ENCODE results near the gene SHC3. TPM values are rescaled to one million over a fixed set of nuclear protein-coding genes. Genes with fewer than 3 reads are reported as not detected.

The SHC3 gene
- total and polyA plus RNA-seq, 2 of the 4 experiments (the other 2 are of a cell fraction): 4.5 to 13.3 TPM

DNA sequence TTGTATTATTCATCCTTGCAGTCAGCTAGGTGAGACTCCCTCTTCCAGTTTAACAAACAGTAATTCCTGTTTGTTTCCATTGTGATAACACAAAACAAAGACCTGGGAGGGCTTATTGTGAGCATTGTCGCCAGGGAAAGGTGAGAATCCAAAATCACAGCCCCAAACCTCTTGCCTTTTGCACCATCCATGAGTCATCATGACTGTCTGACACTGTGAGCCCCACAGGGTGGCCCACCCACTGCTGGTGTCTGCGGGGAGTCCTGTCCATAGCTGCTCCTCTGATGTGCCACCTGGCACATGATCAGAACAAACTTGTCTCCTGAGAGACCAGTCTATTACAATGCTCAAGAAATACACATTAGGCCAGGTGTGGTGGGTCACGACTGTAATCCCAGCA, 221.1 kb downstream of the SHC3 start:
- DNase-seq: no peak
- H2BK15ac ChIP-seq (ENCODE audit: low read depth, low read length): no peak overlapping the region
- H3K4me1 ChIP-seq (ENCODE audit: control insufficient read depth, insufficient read depth, low read length): peaks cover 10% of the 10 kb centered on the region; the same call in 1 of the 2 replicates
- H3K4ac ChIP-seq (ENCODE audit: low read depth, low read length): no peak overlapping the region
- H3K23ac ChIP-seq (ENCODE audit: low read depth, low read length): no peak overlapping the region
- H3K36me3 ChIP-seq (ENCODE audit: control insufficient read depth, insufficient read depth, low read length): no peaks in the 10 kb centered on the region
- ATAC-seq (ENCODE audit: low read depth): no peak
- H2AFZ ChIP-seq (replicated peaks; ENCODE audit: low read length, poor library complexity): no peak overlapping the region
- H4K5ac ChIP-seq (ENCODE audit: low read depth, low read length): no peak overlapping the region
- ChIA-PET CTCF (interaction anchor here (0.5 kb wide), 1 partner anchor 53 kb away, joined by 8 read pairs; no protein-coding TSS in a partner anchor), POLR2A (ENCODE audit: unreplicated experiment) (no interaction called here)
- 75% methylated on average over 1 of the region's 3 CpGs; no CpG with 5 or more reads in 1 of the 2 experiments for WGBS, 2 experiments (ENCODE audit: extremely low coverage in 2 of 2, insufficient read length in 1 of 2)
- dilution Hi-C loops (cut with HindIII; ENCODE audit: low sequenced_read_pairs, unreplicated experiment) (no loop called here), in situ Hi-C loops (cut with MboI; ENCODE audit: low sequenced_read_pairs) (no loop called here), intact Hi-C loops (cut with micrococcal nuclease) (no loop called here)
- no peak overlapping the region for H3K14ac ChIP-seq (replicated peaks; ENCODE audit: low read depth, low read length)
- BruUV-seq (replicated peaks): no TSS peak
- H3K4me3 ChIP-seq (ENCODE audit: insufficient read depth, low read depth, low read length): no peak overlapping the region
- no peak overlapping the region for H2BK120ac ChIP-seq (ENCODE audit: low read depth, low read length)
- no peak overlapping the region for H3K9ac ChIP-seq (ENCODE audit: low read depth, low read length)
- no peak overlapping the region for H4K91ac ChIP-seq (ENCODE audit: insufficient read depth, low read depth, low read length)
- no peak overlapping the region for H3K4me2 ChIP-seq (ENCODE audit: low read depth, low read length)
- H4K20me1 ChIP-seq (ENCODE audit: insufficient read depth, low read length): no peaks in the 10 kb centered on the region
- H2BK20ac ChIP-seq (ENCODE audit: low read depth, low read length): no peak overlapping the region
- H3K27ac ChIP-seq (ENCODE audit: insufficient read depth, low read length): no peak overlapping the region
- H3K18ac ChIP-seq (ENCODE audit: low read depth, low read length): no peak overlapping the region
- 0 out of 2 replicates have a peak, but pooled peaks cover 2% of the 10 kb centered on the region for H3K9me3 ChIP-seq (ENCODE audit: control insufficient read depth, insufficient read depth, low read length)
- no peak for TF ChIP-seq RCOR1 (IDR thresholded peaks at IDR 0.05; ENCODE audit: insufficient replicate concordance, low read length)
- TF ChIP-seq FOS (IDR thresholded peaks at IDR 0.05; ENCODE audit: low read depth, low read length): no peak
- TF ChIP-seq, protein P1, sequence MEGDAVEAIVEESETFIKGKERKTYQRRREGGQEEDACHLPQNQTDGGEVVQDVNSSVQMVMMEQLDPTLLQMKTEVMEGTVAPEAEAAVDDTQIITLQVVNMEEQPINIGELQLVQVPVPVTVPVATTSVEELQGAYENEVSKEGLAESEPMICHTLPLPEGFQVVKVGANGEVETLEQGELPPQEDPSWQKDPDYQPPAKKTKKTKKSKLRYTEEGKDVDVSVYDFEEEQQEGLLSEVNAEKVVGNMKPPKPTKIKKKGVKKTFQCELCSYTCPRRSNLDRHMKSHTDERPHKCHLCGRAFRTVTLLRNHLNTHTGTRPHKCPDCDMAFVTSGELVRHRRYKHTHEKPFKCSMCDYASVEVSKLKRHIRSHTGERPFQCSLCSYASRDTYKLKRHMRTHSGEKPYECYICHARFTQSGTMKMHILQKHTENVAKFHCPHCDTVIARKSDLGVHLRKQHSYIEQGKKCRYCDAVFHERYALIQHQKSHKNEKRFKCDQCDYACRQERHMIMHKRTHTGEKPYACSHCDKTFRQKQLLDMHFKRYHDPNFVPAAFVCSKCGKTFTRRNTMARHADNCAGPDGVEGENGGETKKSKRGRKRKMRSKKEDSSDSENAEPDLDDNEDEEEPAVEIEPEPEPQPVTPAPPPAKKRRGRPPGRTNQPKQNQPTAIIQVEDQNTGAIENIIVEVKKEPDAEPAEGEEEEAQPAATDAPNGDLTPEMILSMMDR (conservative IDR thresholded peaks at IDR 0.05; ENCODE audit: low read depth, low read length): no peak
- TF ChIP-seq MAZ (IDR thresholded peaks at IDR 0.05; ENCODE audit: borderline replicate concordance, low read depth, low read length): no peak
- TF ChIP-seq SMC3 (IDR thresholded peaks at IDR 0.05; ENCODE audit: low read depth, low read length): no peak
- no peak for TF ChIP-seq BHLHE40 (IDR thresholded peaks at IDR 0.05; ENCODE audit: low read depth, low read length)
- no peak for TF ChIP-seq MAFK (IDR thresholded peaks at IDR 0.05; ENCODE audit: low read depth, low read length)
- TF ChIP-seq, protein P2, sequence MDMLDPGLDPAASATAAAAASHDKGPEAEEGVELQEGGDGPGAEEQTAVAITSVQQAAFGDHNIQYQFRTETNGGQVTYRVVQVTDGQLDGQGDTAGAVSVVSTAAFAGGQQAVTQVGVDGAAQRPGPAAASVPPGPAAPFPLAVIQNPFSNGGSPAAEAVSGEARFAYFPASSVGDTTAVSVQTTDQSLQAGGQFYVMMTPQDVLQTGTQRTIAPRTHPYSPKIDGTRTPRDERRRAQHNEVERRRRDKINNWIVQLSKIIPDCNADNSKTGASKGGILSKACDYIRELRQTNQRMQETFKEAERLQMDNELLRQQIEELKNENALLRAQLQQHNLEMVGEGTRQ (IDR thresholded peaks at IDR 0.05; ENCODE audit: low read depth, low read length): no peak
- peaks cover 6% of the 10 kb centered on the region; the same call in 1 of the 2 replicates for H3K9me1 ChIP-seq (ENCODE audit: insufficient read depth, low read length)
- H3K27me3 ChIP-seq (ENCODE audit: control insufficient read depth, insufficient read depth, low read length): peaks cover 26% of the 10 kb centered on the region
- no peak overlapping the region for H4K8ac ChIP-seq (ENCODE audit: low read depth in 2 of 2, low read length in 2 of 2)
- no peak overlapping the region for H2AK9ac ChIP-seq (replicated peaks; ENCODE audit: low read depth, low read length, poor library complexity)
- H2BK5ac ChIP-seq (ENCODE audit: low read depth, low read length, poor library complexity, severe bottlenecking): no peak overlapping the region
- H2AK5ac ChIP-seq (ENCODE audit: low read depth, low read length): no peak overlapping the region
- H3K79me1 ChIP-seq (ENCODE audit: low read depth in 1 of 2, low read length in 2 of 2): no peaks in the 10 kb centered on the region
- H3K56ac ChIP-seq (ENCODE audit: extremely low read depth, insufficient read depth, low read length): no peak overlapping the region
